ENCODE data around the gene CRISPLD2. TPM values are rescaled to one million over a fixed set of nuclear protein-coding genes. Genes with fewer than 3 reads are reported as not detected.

CRISPLD2 gene
- total and polyA plus RNA-seq, 9 of the 15 experiments (the other 6 are each of a cell fraction or from before 2014, with no cell fraction given): 0.03 to 0.24 (median 0.04) TPM; not detected in 4

DNA sequence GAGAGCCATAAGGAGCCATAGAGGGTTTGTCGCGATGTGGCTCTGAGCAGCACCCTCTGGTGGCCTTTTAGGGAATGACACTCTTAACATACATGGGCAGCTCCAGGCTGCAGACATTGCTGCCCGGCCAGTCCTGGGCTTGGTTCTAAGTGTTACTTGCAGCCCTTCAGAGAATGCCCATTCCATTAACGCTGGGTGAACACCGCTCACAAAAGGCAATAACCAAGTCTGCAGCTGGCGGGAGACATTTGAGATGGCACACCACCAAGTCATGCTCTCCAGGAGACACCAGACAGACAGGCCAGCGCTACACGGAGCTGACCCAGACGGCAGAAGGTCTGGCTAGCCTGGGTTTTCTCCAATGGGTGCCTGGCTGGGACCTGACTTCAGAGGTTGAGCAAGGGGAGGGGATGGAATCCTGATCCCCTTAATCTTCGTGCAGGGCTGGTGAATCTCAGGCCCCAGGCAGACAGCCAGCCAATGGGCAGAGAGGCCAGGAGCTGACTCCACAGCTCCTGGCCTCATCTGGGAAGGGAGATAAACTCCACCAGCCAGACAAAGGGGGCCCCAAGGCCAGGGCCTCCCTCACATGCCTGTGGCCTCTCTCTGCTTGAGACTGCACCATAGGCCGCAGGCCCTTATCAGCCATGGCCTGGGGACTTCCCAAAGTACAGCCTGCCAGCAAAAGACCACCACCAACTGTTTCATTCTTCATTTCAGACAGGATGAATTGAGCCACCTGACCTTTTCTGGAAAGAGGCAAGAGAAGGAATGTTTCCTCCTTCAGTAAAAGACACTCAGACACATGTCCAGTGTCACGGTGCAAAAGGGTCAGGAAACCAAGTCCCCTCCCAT, 132.8 kb downstream of the CRISPLD2 start:
- ChIA-PET POLR2A (interaction anchor here (0.6 to 2.7 kb wide), 18 partner anchors 9 to 559 kb away, joined by 3 to 8 read pairs (median 4); no protein-coding TSS in a partner anchor), CTCF (ENCODE audit: low intra/inter-chr PET ratio) (interaction anchor here (0.6 to 5.2 kb wide), 7 partner anchors 24 to 425 kb away, joined by 3 to 34 read pairs (median 3); no protein-coding TSS in a partner anchor)
- peaks cover 4% of the 10 kb centered on the region for H3K9me1 ChIP-seq (ENCODE audit: control insufficient read depth, insufficient read depth, low read length)
- peak overlapping the region; percentile 49 to 65 for H3K9ac ChIP-seq (ENCODE audit: insufficient read depth in 1 of 2, low read depth in 2 of 2, low read length in 2 of 2)
- in situ Hi-C loops (cut with MboI): no loop called here
- H3K4me3 ChIP-seq: no peak overlapping the region
- intact Hi-C loops (cut with micrococcal nuclease): loop anchor here (1.0 to 5.0 kb wide), 4 partner anchors 18 to 198 kb away; no protein-coding TSS in a partner anchor
- H3K4me2 ChIP-seq (ENCODE audit: insufficient read depth, low read length): peak overlapping the region; percentile 85
- H3K27ac ChIP-seq (ENCODE audit: extremely low read depth, low read depth, low read length): peak overlapping the region; percentile 67
- H4K20me1 ChIP-seq (replicated peaks; ENCODE audit: control insufficient read depth, insufficient read depth, low read length): peaks cover 4% of the 10 kb centered on the region
- FAIRE-seq (peak; percentile 100), DNase-seq (ENCODE audit: extremely low read depth in 1 of 4, low spot score in 3 of 4) (peak; percentile 90 to 99 (median 94)), ATAC-seq (peak; percentile 95)
- H3K36me3 ChIP-seq (ENCODE audit: control insufficient read depth, insufficient read depth, low read length): no peaks in the 10 kb centered on the region
- H3K4me1 ChIP-seq (replicated peaks in 1 of 2; ENCODE audit: control insufficient read depth in 2 of 2, insufficient read depth in 2 of 2, low read length in 2 of 2): peaks cover 21 to 56% of the 10 kb centered on the region in 2 experiments
- 3% methylated on average over 12 of the region's 12 CpGs for WGBS (ENCODE audit: insufficient coverage, low coverage, missing lambda C conversion rate)
- no peaks in the 10 kb centered on the region for H3K27me3 ChIP-seq (ENCODE audit: control insufficient read depth in 2 of 2, insufficient read depth in 2 of 2, low read length in 2 of 2)
- H2AFZ ChIP-seq (ENCODE audit: low read depth, low read length): peak overlapping the region; percentile 80
- no peaks in the 10 kb centered on the region for H3K79me2 ChIP-seq (ENCODE audit: control insufficient read depth, insufficient read depth, low read length)
- 0 out of 2 replicates have a peak, but pooled peaks cover under 1% of the 10 kb centered on the region for H3K9me3 ChIP-seq (replicated peaks; ENCODE audit: control insufficient read depth, insufficient read depth, low read depth, low read length)
- BruUV-seq (replicated peaks): no TSS peak
- TF ChIP-seq SAP30 (IDR thresholded peaks at IDR 0.05; ENCODE audit: borderline replicate concordance, insufficient read depth, low read depth, low read length, poor library complexity, severe bottlenecking) (peak; percentile 18), ZNF232 (CRISPR knock-in tag; IDR thresholded peaks at IDR 0.05) (no peak), DACH1 (IDR thresholded peaks at IDR 0.05; ENCODE audit: partially characterized antibody) (peak; percentile 65), KDM4B (IDR thresholded peaks at IDR 0.05; ENCODE audit: borderline replicate concordance in 2 of 2, low read depth in 1 of 2) (peak in 1 of 2 experiments; percentile 41; a peak in 1 of 4 replicates), PURB (CRISPR knock-in tag; IDR thresholded peaks at IDR 0.05; ENCODE audit: low read depth) (no peak), NCOR1 (IDR thresholded peaks at IDR 0.05) (peak; percentile 99), CCNT2 (IDR thresholded peaks at IDR 0.05; ENCODE audit: borderline replicate concordance, extremely low read depth, insufficient read length, low read depth, low read length) (peak; percentile 88), KLF6 (CRISPR knock-in tag; IDR thresholded peaks at IDR 0.05; ENCODE audit: borderline replicate concordance) (no peak)
- TF ChIP-seq, protein P1, sequence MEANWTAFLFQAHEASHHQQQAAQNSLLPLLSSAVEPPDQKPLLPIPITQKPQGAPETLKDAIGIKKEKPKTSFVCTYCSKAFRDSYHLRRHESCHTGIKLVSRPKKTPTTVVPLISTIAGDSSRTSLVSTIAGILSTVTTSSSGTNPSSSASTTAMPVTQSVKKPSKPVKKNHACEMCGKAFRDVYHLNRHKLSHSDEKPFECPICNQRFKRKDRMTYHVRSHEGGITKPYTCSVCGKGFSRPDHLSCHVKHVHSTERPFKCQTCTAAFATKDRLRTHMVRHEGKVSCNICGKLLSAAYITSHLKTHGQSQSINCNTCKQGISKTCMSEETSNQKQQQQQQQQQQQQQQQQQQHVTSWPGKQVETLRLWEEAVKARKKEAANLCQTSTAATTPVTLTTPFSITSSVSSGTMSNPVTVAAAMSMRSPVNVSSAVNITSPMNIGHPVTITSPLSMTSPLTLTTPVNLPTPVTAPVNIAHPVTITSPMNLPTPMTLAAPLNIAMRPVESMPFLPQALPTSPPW (CRISPR knock-in tag; IDR thresholded peaks at IDR 0.05): peak; percentile 85
- TF ChIP-seq, protein P2, sequence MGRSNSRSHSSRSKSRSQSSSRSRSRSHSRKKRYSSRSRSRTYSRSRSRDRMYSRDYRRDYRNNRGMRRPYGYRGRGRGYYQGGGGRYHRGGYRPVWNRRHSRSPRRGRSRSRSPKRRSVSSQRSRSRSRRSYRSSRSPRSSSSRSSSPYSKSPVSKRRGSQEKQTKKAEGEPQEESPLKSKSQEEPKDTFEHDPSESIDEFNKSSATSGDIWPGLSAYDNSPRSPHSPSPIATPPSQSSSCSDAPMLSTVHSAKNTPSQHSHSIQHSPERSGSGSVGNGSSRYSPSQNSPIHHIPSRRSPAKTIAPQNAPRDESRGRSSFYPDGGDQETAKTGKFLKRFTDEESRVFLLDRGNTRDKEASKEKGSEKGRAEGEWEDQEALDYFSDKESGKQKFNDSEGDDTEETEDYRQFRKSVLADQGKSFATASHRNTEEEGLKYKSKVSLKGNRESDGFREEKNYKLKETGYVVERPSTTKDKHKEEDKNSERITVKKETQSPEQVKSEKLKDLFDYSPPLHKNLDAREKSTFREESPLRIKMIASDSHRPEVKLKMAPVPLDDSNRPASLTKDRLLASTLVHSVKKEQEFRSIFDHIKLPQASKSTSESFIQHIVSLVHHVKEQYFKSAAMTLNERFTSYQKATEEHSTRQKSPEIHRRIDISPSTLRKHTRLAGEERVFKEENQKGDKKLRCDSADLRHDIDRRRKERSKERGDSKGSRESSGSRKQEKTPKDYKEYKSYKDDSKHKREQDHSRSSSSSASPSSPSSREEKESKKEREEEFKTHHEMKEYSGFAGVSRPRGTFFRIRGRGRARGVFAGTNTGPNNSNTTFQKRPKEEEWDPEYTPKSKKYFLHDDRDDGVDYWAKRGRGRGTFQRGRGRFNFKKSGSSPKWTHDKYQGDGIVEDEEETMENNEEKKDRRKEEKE (IDR thresholded peaks at IDR 0.05; ENCODE audit: borderline replicate concordance in 1 of 2, control insufficient read depth in 1 of 2, low read depth in 2 of 2, low read length in 1 of 2): peak in 1 of 2 experiments; percentile 68; a peak in 1 of 4 replicates
